HCT116 (cell line): ENCODE data around the gene MORN4. TPM values are rescaled to one million over a fixed set of nuclear protein-coding genes. Genes with fewer than 3 reads are reported as not detected.

Source experiments
- ATAC-seq: fragments of 200-7000 bp; cut with Tn5 transposase; 2 replicates; pipeline ENCODE4 v1.9.1; 2020; ENCODE audit warnings: mild to moderate bottlenecking, moderate library complexity
- BruUV-seq: library from RNA; stranded (reverse); fragments of 400-500 nt; replicated peaks from 2 replicates; lab custom pipeline; 2021; lab: Mats Ljungman, UMichigan
- CTCF ChIA-PET: fragments of 300-600 bp; sonication (Branson Sonifier 250); formaldehyde crosslinking; loops from one replicate; lab custom pipeline; 2021; ENCODE audit warnings: antibody characterized with exemption; lab: Charles Lee
- POLR2A ChIA-PET: fragments of 300-600, 350-600 bp; sonication (Branson Sonifier 250); formaldehyde crosslinking; loops from one replicate; lab custom pipeline; 2021; ENCODE audit warnings: antibody characterized with exemption; lab: Charles Lee
- RAD21 ChIA-PET, 2 experiments: fragments of 300-600 bp; sonication (Branson Sonifier 250); formaldehyde crosslinking; loops; one replicate each; lab custom pipeline; 2023; ENCODE audit warnings: low total read pairs in 2 of 2; ENCODE audit not compliant: uncharacterized antibody in 2 of 2, unreplicated experiment in 2 of 2, low non-redundant PET in 1 of 2; lab: Charles Lee
- DNase-seq: peaks from one replicate; pipeline ENCODE4 v3.0.0-alpha.2; 2010; ENCODE audit warnings: low read depth, low spot score
- H2AFZ ChIP-seq: fragments of 200-600 bp; shearing (Covaris generic), sonication (generic); 2 replicates; pipeline ENCODE4 v1.6.1; 2017; ENCODE audit warnings: low read depth, mixed run types, mixed read lengths, antibody characterized with exemption, low read length; ENCODE audit not compliant: poor library complexity, severe bottlenecking
- H3K27ac ChIP-seq: 2 replicates; pipeline ENCODE4 v1.5.1; 2012; ENCODE audit warnings: low read depth, low read length
- H3K27me3 ChIP-seq: fragments of 200-600 bp; sonication (generic); 2 replicates; pipeline ENCODE4 v1.6.1; 2016; ENCODE audit warnings: mixed run types, low read length, mixed read lengths; ENCODE audit not compliant: insufficient read depth
- H3K36me3 ChIP-seq, 2 experiments: fragments of 200-500 bp in 1 of 2; fragments of 200-600 bp in 1 of 2; sonication (Bioruptor generic) in 1 of 2; sonication (generic) in 1 of 2; 2 replicates each; pipeline versions ENCODE4 v1.5.1 to v1.6.1; 2014 to 2016; ENCODE audit warnings: low read length in 2 of 2, inconsistent platforms in 1 of 2, mixed read lengths in 1 of 2, mixed run types in 1 of 2; ENCODE audit not compliant: insufficient read depth in 2 of 2, control insufficient read depth in 1 of 2
- H3K4me1 ChIP-seq, 2 experiments: fragments of 200-600 bp in 1 of 2; sonication (generic) in 1 of 2; 2 replicates each; pipeline versions ENCODE4 v1.5.1 to v1.6.1; 2012 to 2017; ENCODE audit warnings: low read length in 2 of 2, inconsistent platforms in 1 of 2, mild to moderate bottlenecking in 1 of 2, mixed read lengths in 1 of 2, mixed run types in 1 of 2, moderate library complexity in 1 of 2; ENCODE audit not compliant: insufficient read depth in 2 of 2, control insufficient read depth in 1 of 2
- H3K4me2 ChIP-seq: fragments of 200-600 bp; sonication (generic); 2 replicates; pipeline ENCODE4 v1.6.1; 2017; ENCODE audit warnings: mixed run types, low read length, mixed read lengths
- H3K4me3 ChIP-seq, 2 experiments: fragments of 200-600 bp in 1 of 2; sonication (generic) in 1 of 2; replicated peaks in 1 of 2; 2 replicates each; pipeline ENCODE4 v1.5.1; 2011 to 2016; ENCODE audit warnings: low read length in 2 of 2, control low read depth in 1 of 2, low read depth in 1 of 2, mild to moderate bottlenecking in 1 of 2, mixed read lengths in 1 of 2, mixed run types in 1 of 2
- H3K79me2 ChIP-seq: fragments of 200-600 bp; sonication (generic); 2 replicates; pipeline ENCODE4 v1.6.1; 2017; ENCODE audit warnings: mild to moderate bottlenecking, mixed run types, low read length, moderate library complexity, mixed read lengths; ENCODE audit not compliant: insufficient read depth
- H3K9ac ChIP-seq: fragments of 200-600 bp; sonication (generic); 2 replicates; pipeline ENCODE4 v1.6.1; 2016; ENCODE audit warnings: low read length, mixed read lengths
- H3K9me2 ChIP-seq: fragments of 200-600 bp; sonication (generic), shearing (Covaris generic); 2 replicates; pipeline ENCODE4 v1.6.1; 2017; ENCODE audit warnings: mixed run types, mild to moderate bottlenecking, moderate library complexity; ENCODE audit not compliant: insufficient read depth
- H3K9me3 ChIP-seq, 2 experiments: fragments of 200-500 bp in 1 of 2; fragments of 200-600 bp in 1 of 2; sonication (Bioruptor generic) in 1 of 2; sonication (generic) in 1 of 2; 2 replicates each; pipeline ENCODE4 v1.6.1; 2014 to 2017; ENCODE audit warnings: low read length in 2 of 2, mixed read lengths in 2 of 2, inconsistent platforms in 1 of 2, low read depth in 1 of 2, mild to moderate bottlenecking in 1 of 2, mixed run types in 1 of 2, moderate library complexity in 1 of 2; ENCODE audit not compliant: control insufficient read depth in 1 of 2, insufficient read depth in 1 of 2
- H4K20me1 ChIP-seq: fragments of 200-600 bp; sonication (generic), shearing (Covaris generic); 2 replicates; pipeline ENCODE4 v1.6.1; 2017; ENCODE audit warnings: mixed run types, mild to moderate bottlenecking, moderate library complexity; ENCODE audit not compliant: insufficient read depth
- ATF3 ChIP-seq: IDR thresholded peaks from 2 replicates; pipeline ENCODE4 v1.6.1; 2012
- CBX3 ChIP-seq: IDR thresholded peaks from 2 replicates; pipeline ENCODE4 v1.6.1; 2012; ENCODE audit warnings: low read depth
- CEBPB ChIP-seq: IDR thresholded peaks from 2 replicates; pipeline ENCODE4 v1.6.1; 2012; ENCODE audit warnings: low read depth
- CTCF ChIP-seq, 3 experiments: fragments of 200-600 bp in 1 of 3; sonication (generic) in 1 of 3; IDR thresholded peaks in 2 of 3; conservative IDR thresholded peaks in 1 of 3; 2 replicates each; pipeline ENCODE4 v1.5.1; 2012 to 2017; ENCODE audit warnings: low read depth in 2 of 3, low read length in 2 of 3, antibody characterized with exemption in 1 of 3, borderline replicate concordance in 1 of 3, control low read depth in 1 of 3, mild to moderate bottlenecking in 1 of 3, mixed read lengths in 1 of 3, mixed run types in 1 of 3, moderate library complexity in 1 of 3; ENCODE audit not compliant: insufficient read depth in 1 of 3
- EGR1 ChIP-seq: IDR thresholded peaks from 2 replicates; pipeline ENCODE4 v1.6.1; 2012; ENCODE audit warnings: low read depth
- ELF1 ChIP-seq: IDR thresholded peaks from 2 replicates; pipeline ENCODE4 v1.6.1; 2012; ENCODE audit warnings: low read depth, borderline replicate concordance
- EZH2 ChIP-seq: fragments of 200-600 bp; sonication (generic); IDR thresholded peaks from 2 replicates; pipeline ENCODE4 v1.6.1; 2017; ENCODE audit warnings: antibody characterized with exemption, mixed run types
- JUND ChIP-seq: IDR thresholded peaks from 2 replicates; pipeline ENCODE4 v1.6.1; 2012
- POLR2A ChIP-seq: IDR thresholded peaks from 2 replicates; pipeline ENCODE4 v1.7.0; 2011; ENCODE audit warnings: borderline replicate concordance; ENCODE audit not compliant: insufficient read depth, insufficient read length; ENCODE audit errors: extremely low read depth
- POLR2AphosphoS5 ChIP-seq: IDR thresholded peaks from 2 replicates; pipeline ENCODE4 v1.6.1; 2011; ENCODE audit warnings: mild to moderate bottlenecking, low read depth, low read length, moderate library complexity
- SIN3A ChIP-seq: IDR thresholded peaks from 2 replicates; pipeline ENCODE4 v1.6.1; 2012; ENCODE audit warnings: low read depth
- TCF7L2 ChIP-seq: IDR thresholded peaks from 2 replicates; pipeline ENCODE4 v1.7.0; 2011; ENCODE audit warnings: borderline replicate concordance, inconsistent platforms; ENCODE audit not compliant: insufficient read depth, insufficient read length; ENCODE audit errors: extremely low read depth
- YY1 ChIP-seq: IDR thresholded peaks from 2 replicates; pipeline ENCODE4 v1.6.1; 2011; ENCODE audit warnings: low read length, low read depth, moderate library complexity, mild to moderate bottlenecking; ENCODE audit not compliant: insufficient replicate concordance; ENCODE audit errors: extremely low read depth
- ZBTB33 ChIP-seq: IDR thresholded peaks from 2 replicates; pipeline ENCODE4 v1.6.1; 2011; ENCODE audit warnings: mild to moderate bottlenecking, low read length, moderate library complexity; ENCODE audit not compliant: insufficient replicate concordance; ENCODE audit errors: extremely low read depth
- ZFX ChIP-seq: fragments of 450-650 bp; IDR thresholded peaks from 2 replicates; pipeline ENCODE4 v1.6.1; 2017
- ZNF274 ChIP-seq: fragments of 200-500 bp; sonication (Bioruptor generic); IDR thresholded peaks from 2 replicates; pipeline ENCODE4 v1.6.1; 2014; ENCODE audit warnings: mild to moderate bottlenecking, low read depth, low read length, inconsistent platforms
- intact Hi-C: fragments of 100-400 bp; cut with micrococcal nuclease; formaldehyde crosslinking; loops from 2 replicates; pipeline ENCODE4 v1.10.0; 2022
- total RNA-seq: library from RNA; stranded (reverse); gene quantifications from one replicate; pipeline ENCODE4 v1.2.1, GENCODE V29; 2021; ENCODE audit not compliant: unreplicated experiment

MORN4 gene
- total RNA-seq, 1 experiment from 2014 or later, result 8.0 TPM

GRCh38 chr10:97673736-97674525 lies 40.6 kb upstream of the MORN4 start:
- H3K36me3 ChIP-seq, result peaks cover 18 to 48% of the 10 kb centered on the region in 2 experiments; a peak in 2 of 4 replicates
- no peak for DNase-seq

GRCh38 chr10:97669571-97669970 lies 36.3 kb upstream of the MORN4 start:
- peaks cover 0 to 12% of the 10 kb centered on the region in 2 experiments; a peak in 3 of 4 replicates for H3K4me1 ChIP-seq
- no TSS peak for BruUV-seq
- no peak overlapping the region for H3K9ac ChIP-seq
- H3K4me3 ChIP-seq, result no peak overlapping the region
- no peaks in the 10 kb centered on the region for H4K20me1 ChIP-seq
- H2AFZ ChIP-seq, result no peak overlapping the region
- no peaks in the 10 kb centered on the region for H3K27me3 ChIP-seq
- DNase-seq, result no peak
- no peak overlapping the region for H3K4me2 ChIP-seq
- intact Hi-C loops, result no loop called here
- H3K27ac ChIP-seq, result no peak overlapping the region
- H3K79me2 ChIP-seq, result no peaks in the 10 kb centered on the region
- ChIA-PET CTCF (no interaction called here), POLR2A (interaction anchor here (0.8 kb wide), 1 partner anchor 17 kb away, joined by 3 read pairs; the partner anchor contains the start of gene AVPI1), RAD21 (no interaction called here)
- H3K9me2 ChIP-seq, result no peaks in the 10 kb centered on the region
- ATAC-seq, result no peak
- H3K9me3 ChIP-seq, result no peaks in the 10 kb centered on the region
- peaks cover 20 to 34% of the 10 kb centered on the region in 2 experiments; a peak in 2 of 4 replicates for H3K36me3 ChIP-seq
- TF ChIP-seq EZH2, result no peak
- TF ChIP-seq POLR2AphosphoS5, result no peak
- TF ChIP-seq POLR2A, result no peak
- no peak for TF ChIP-seq TCF7L2
- TF ChIP-seq CBX3, result no peak
- TF ChIP-seq SIN3A, result no peak
- TF ChIP-seq ATF3, result no peak
- no peak for TF ChIP-seq ELF1
- no peak for TF ChIP-seq CTCF (IDR thresholded peaks at IDR 0.05 in 2 of 3, conservative IDR thresholded peaks at IDR 0.05 in 1 of 3; ENCODE audit: borderline replicate concordance in 1 of 3, insufficient read depth in 1 of 3, low read depth in 2 of 3, low read length in 2 of 3)
- no peak for TF ChIP-seq EGR1
- TF ChIP-seq ZFX, result no peak
- no peak for TF ChIP-seq JUND
- TF ChIP-seq ZBTB33, result no peak
- no peak for TF ChIP-seq ZNF274
- TF ChIP-seq CEBPB, result no peak

More at GRCh38 chr10:97673736-97674525, 40.6 kb upstream of the MORN4 start:
- BruUV-seq, result no TSS peak
- RAD21 ChIA-PET, result no interaction called here
- Histone ChIP-seq H3K4me2 (peak overlapping the region; percentile 17; the same call in 1 of the 2 replicates), H3K27me3 (no peaks in the 10 kb centered on the region), H4K20me1 (no peaks in the 10 kb centered on the region), H3K4me3 (no peak overlapping the region), H3K9me2 (no peaks in the 10 kb centered on the region), H3K9me3 (no peaks in the 10 kb centered on the region), H3K4me1 (peaks cover 0 to 15% of the 10 kb centered on the region in 2 experiments; a peak in 3 of 4 replicates), H3K9ac (no peak overlapping the region), H2AFZ (no peak overlapping the region), H3K79me2 (no peaks in the 10 kb centered on the region), H3K27ac (no peak overlapping the region)
- POLR2A ChIA-PET, result no interaction called here
- ATAC-seq, result peak; percentile 74
- CTCF ChIA-PET, result no interaction called here
- TF ChIP-seq YY1, result no peak
- intact Hi-C loops, result no loop called here
